Dermis microvascular lymphatic vessel endothelial cell (primary cell): ENCODE results near the gene MRM1. TPM values are rescaled to one million over a fixed set of nuclear protein-coding genes. Genes with fewer than 3 reads are reported as not detected.

ENCODE experiments used
- DNase-seq, 2 donors: peaks; one replicate each; pipeline versions ENCODE4 v3.0.0 to v3.0.0-alpha.2; 2010; ENCODE audit warnings: low read depth in 2 of 2
- total RNA-seq: library from RNA; depleted of rRNA; stranded (reverse); fragments of >200 nt; gene quantifications from 2 replicates; pipeline ENCODE4 v1.2.1, GENCODE V29; 2014

Gene MRM1
- total RNA-seq, 1 donor from 2014 or later, result 2.4 TPM

GRCh38 chr17:36629970-36630502, 28.7 kb downstream of the MRM1 start:
- DNase-seq, result no peak

- DNase-seq, result no peak
These were observed 29.6 kb downstream of the MRM1 start for GRCh38 chr17:36631022-36631421.

- no peak for DNase-seq
These were observed 31.8 kb downstream of the MRM1 start for GRCh38 chr17:36632916-36633771.

GRCh38 chr17:36640346-36640745, 39.0 kb downstream of the MRM1 start:
- DNase-seq, result no peak

- DNase-seq, result no peak
These were observed 39.5 kb downstream of the MRM1 start for GRCh38 chr17:36640836-36641235.

- DNase-seq, result no peak
These were observed 40.0 kb downstream of the MRM1 start for GRCh38 chr17:36641331-36641876.

- no peak for DNase-seq
These were observed 40.8 kb downstream of the MRM1 start for GRCh38 chr17:36641877-36642845.

- DNase-seq, result no peak
These were observed 41.8 kb downstream of the MRM1 start for GRCh38 chr17:36643086-36643685.

- no peak for DNase-seq
These were observed 44.0 kb downstream of the MRM1 start for GRCh38 chr17:36645422-36645821.

GRCh38 chr17:36647636-36648035, 46.3 kb downstream of the MRM1 start:
- DNase-seq, result no peak

- DNase-seq, result no peak
These were observed 48.9 kb downstream of the MRM1 start for GRCh38 chr17:36650096-36650775.

GRCh38 chr17:36653374-36653773, 52.0 kb downstream of the MRM1 start:
- DNase-seq, result no peak

GRCh38 chr17:36653856-36654255, 52.5 kb downstream of the MRM1 start:
- no peak for DNase-seq

GRCh38 chr17:36655726-36656125, 54.3 kb downstream of the MRM1 start:
- DNase-seq, result no peak

GRCh38 chr17:36657390-36657762, 56.0 kb downstream of the MRM1 start:
- no peak for DNase-seq

- DNase-seq, result no peak
These were observed 56.5 kb downstream of the MRM1 start for GRCh38 chr17:36657763-36658490.
